Omental fat pad (tissue), 4 donors: ENCODE results near the gene KRT1. TPM values are rescaled to one million over a fixed set of nuclear protein-coding genes. Genes with fewer than 3 reads are reported as not detected.

Source experiments
- ATAC-seq: fragments of 150-250 bp; one replicate; pipeline ENCODE4 v1.9.1; 2016; ENCODE audit warnings: mild to moderate bottlenecking, moderate library complexity; ENCODE audit not compliant: low FRiP score
- DNase-seq: peaks from one replicate; pipeline ENCODE4 v3.0.0-alpha.2; 2019; ENCODE audit warnings: low spot score
- total RNA-seq, 4 donors: library from RNA; depleted of rRNA; stranded (reverse); fragments of >200 nt; gene quantifications; one replicate each; pipeline ENCODE4 v1.1.0, GENCODE V29; 2016
- TF ChIP-seq, protein P1 (sequence below), 3 donors: fragments of 450-650 bp; IDR thresholded peaks; one replicate each; pipeline ENCODE4 v1.5.1; 2016 to 2017; ENCODE audit warnings: antibody characterized with exemption in 3 of 3, mild to moderate bottlenecking in 3 of 3, moderate library complexity in 2 of 3

KRT1 gene
- total RNA-seq, 4 donors from 2014 or later, result 0.47 TPM; not detected in 3

GRCh38 chr12:52657250-52657902 is 22.8 kb downstream of the KRT1 start:
- ATAC-seq (no peak), DNase-seq (no peak)
- TF ChIP-seq, protein P1, sequence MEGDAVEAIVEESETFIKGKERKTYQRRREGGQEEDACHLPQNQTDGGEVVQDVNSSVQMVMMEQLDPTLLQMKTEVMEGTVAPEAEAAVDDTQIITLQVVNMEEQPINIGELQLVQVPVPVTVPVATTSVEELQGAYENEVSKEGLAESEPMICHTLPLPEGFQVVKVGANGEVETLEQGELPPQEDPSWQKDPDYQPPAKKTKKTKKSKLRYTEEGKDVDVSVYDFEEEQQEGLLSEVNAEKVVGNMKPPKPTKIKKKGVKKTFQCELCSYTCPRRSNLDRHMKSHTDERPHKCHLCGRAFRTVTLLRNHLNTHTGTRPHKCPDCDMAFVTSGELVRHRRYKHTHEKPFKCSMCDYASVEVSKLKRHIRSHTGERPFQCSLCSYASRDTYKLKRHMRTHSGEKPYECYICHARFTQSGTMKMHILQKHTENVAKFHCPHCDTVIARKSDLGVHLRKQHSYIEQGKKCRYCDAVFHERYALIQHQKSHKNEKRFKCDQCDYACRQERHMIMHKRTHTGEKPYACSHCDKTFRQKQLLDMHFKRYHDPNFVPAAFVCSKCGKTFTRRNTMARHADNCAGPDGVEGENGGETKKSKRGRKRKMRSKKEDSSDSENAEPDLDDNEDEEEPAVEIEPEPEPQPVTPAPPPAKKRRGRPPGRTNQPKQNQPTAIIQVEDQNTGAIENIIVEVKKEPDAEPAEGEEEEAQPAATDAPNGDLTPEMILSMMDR (IDR thresholded peaks at IDR 0.05), result no peak

DNA sequence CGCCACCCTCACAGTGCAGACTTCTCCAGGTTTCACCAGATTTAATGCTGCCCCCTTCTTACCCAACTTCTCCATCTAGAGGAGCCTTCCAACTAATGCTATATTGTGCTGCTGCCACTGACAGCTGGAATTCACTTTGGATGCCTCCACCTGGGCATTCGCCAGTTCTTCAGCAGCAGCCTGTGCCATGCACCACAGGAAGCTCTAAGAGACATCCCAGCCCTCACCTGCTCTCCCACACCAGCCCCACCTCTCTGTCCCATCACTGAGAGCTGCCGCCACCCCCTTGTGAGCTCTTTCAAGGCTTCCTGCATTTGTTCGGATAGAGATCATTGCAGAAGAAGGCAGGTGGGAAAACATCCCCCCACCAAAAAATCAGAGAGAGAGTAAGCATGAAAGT is 23.6 kb downstream of the KRT1 start:
- TF ChIP-seq, protein P1 (IDR thresholded peaks at IDR 0.05), result no peak
- ATAC-seq (no peak), DNase-seq (no peak)

GRCh38 chr12:52655720-52656124 is 24.5 kb downstream of the KRT1 start:
- no peak for DNase-seq
- TF ChIP-seq, protein P1 (IDR thresholded peaks at IDR 0.05), result no peak
- ATAC-seq, result no peak

DNA sequence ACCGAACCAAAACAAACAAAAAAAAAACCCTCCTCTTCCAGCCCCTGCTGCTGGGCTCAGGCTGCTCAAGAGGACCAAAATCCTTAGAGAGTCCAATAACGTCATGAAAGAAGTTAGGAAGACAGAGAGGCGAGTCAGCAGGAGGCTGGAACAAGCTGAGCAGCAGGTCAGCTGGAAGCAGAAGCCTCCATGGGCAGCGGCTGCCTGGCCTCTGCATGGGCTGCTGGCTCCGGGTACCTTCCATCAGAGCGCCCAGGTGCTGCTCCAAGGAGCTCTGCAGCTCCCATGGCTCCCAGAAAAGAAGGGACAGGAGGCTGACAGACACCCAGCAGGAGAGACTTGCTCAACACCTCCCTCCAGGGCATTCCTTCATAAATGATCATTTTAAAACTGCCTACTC is 25.0 kb downstream of the KRT1 start:
- no peak for DNase-seq
- TF ChIP-seq, protein P1 (IDR thresholded peaks at IDR 0.05), result no peak
- no peak for ATAC-seq

GRCh38 chr12:52651726-52652261 is 28.4 kb downstream of the KRT1 start, which contains the start of gene KRT2:
TSS of gene KRT2 (minus strand) at chr12:52652211. CDS start at chr12:52652142, 69 bp downstream.
- TF ChIP-seq, protein P1 (IDR thresholded peaks at IDR 0.05), result no peak
- ATAC-seq (no peak), DNase-seq (no peak)

- TF ChIP-seq, protein P1 (IDR thresholded peaks at IDR 0.05), result no peak
- ATAC-seq (no peak), DNase-seq (no peak)
These were observed 29.6 kb downstream of the KRT1 start for GRCh38 chr12:52650520-52651081.

GRCh38 chr12:52649066-52649465 is 31.1 kb downstream of the KRT1 start:
- TF ChIP-seq, protein P1 (IDR thresholded peaks at IDR 0.05), result no peak

More at GRCh38 chr12:52649066-52649465, 31.1 kb downstream of the KRT1 start:
- no peak for DNase-seq
- no peak for ATAC-seq
